Activated T-cell treated with anti-CD3 and anti-CD28 coated beads, Interleukin-2, amount 50 U/mL, for 24 hours (primary cell): Measurements from ENCODE around the gene PIK3R2.

ENCODE experiments used
- DNase-seq: peaks from one replicate; pipeline ENCODE4 v3.0.0-alpha.2; 2020
- H3K27ac Mint-ChIP-seq: 2 replicates; pipeline ENCODE4 v1.8.0; 2020; ENCODE audit warnings: mild to moderate bottlenecking, mixed read lengths
- H3K27me3 Mint-ChIP-seq: 2 replicates; pipeline ENCODE4 v1.8.0; 2020; ENCODE audit warnings: mixed read lengths
- H3K36me3 Mint-ChIP-seq: 2 replicates; pipeline ENCODE4 v1.8.0; 2020; ENCODE audit warnings: low read depth, mixed read lengths
- H3K4me1 Mint-ChIP-seq: 2 replicates; pipeline ENCODE4 v1.8.0; 2020; ENCODE audit warnings: low read depth, mixed read lengths
- H3K4me3 Mint-ChIP-seq: 2 replicates; pipeline ENCODE4 v1.8.0; 2020; ENCODE audit warnings: mild to moderate bottlenecking, moderate library complexity, mixed read lengths
- H3K9me3 Mint-ChIP-seq: 2 replicates; pipeline ENCODE4 v1.8.0; 2020; ENCODE audit warnings: mixed read lengths

PIK3R2 gene

GRCh38 chr19:18192673-18193387, 39.9 kb downstream of the PIK3R2 start, which contains the start of gene MPV17L2:
Gene MPV17L2, plus strand, starts transcription at chr19:18193218. Its CDS starts 64 bp downstream, at chr19:18193282.
- H3K27ac Mint-ChIP-seq, result peak within 1 kb of the TSS; percentile 93
- H3K4me1 Mint-ChIP-seq, result peaks cover 25% of the 10 kb centered on the region
- H3K27me3 Mint-ChIP-seq, result no peaks in the 10 kb centered on the region
- DNase-seq, result peak; percentile 96
- H3K36me3 Mint-ChIP-seq, result peaks cover 34% of the 10 kb centered on the region
- no peaks in the 10 kb centered on the region for H3K9me3 Mint-ChIP-seq
- H3K4me3 Mint-ChIP-seq, result peak within 1 kb of the TSS; percentile 88

- peak overlapping the region; percentile 88 for H3K4me3 Mint-ChIP-seq
- H3K27ac Mint-ChIP-seq, result peak overlapping the region; percentile 93
- peak; percentile 37 for DNase-seq
- H3K4me1 Mint-ChIP-seq, result peaks cover 25% of the 10 kb centered on the region
- H3K9me3 Mint-ChIP-seq, result no peaks in the 10 kb centered on the region
- no peaks in the 10 kb centered on the region for H3K27me3 Mint-ChIP-seq
- H3K36me3 Mint-ChIP-seq, result peaks cover 41% of the 10 kb centered on the region
Observed at GRCh38 chr19:18193388-18194180, 40.6 kb downstream of the PIK3R2 start.

GRCh38 chr19:18194181-18194530, 41.2 kb downstream of the PIK3R2 start:
- peaks cover 25% of the 10 kb centered on the region for H3K4me1 Mint-ChIP-seq
- DNase-seq, result no peak
- H3K4me3 Mint-ChIP-seq, result peak overlapping the region; percentile 88
- no peaks in the 10 kb centered on the region for H3K27me3 Mint-ChIP-seq
- H3K36me3 Mint-ChIP-seq, result peaks cover 47% of the 10 kb centered on the region
- peak overlapping the region; percentile 93 for H3K27ac Mint-ChIP-seq
- H3K9me3 Mint-ChIP-seq, result no peaks in the 10 kb centered on the region

- no peaks in the 10 kb centered on the region for H3K9me3 Mint-ChIP-seq
- peaks cover 52% of the 10 kb centered on the region for H3K36me3 Mint-ChIP-seq
- H3K27me3 Mint-ChIP-seq, result no peaks in the 10 kb centered on the region
- H3K27ac Mint-ChIP-seq, result peak overlapping the region; percentile 93
- DNase-seq, result peak; percentile 58
- H3K4me3 Mint-ChIP-seq, result peak overlapping the region; percentile 88
- H3K4me1 Mint-ChIP-seq, result peaks cover 25% of the 10 kb centered on the region
Observed at GRCh38 chr19:18194554-18195238, 41.7 kb downstream of the PIK3R2 start.

- Mint-ChIP-seq H3K27ac (no peak overlapping the region), H3K9me3 (no peaks in the 10 kb centered on the region), H3K4me3 (no peak overlapping the region), H3K4me1 (peaks cover 25% of the 10 kb centered on the region), H3K27me3 (no peaks in the 10 kb centered on the region), H3K36me3 (peaks cover 64% of the 10 kb centered on the region)
- no peak for DNase-seq
Observed at GRCh38 chr19:18196511-18196845, 43.5 kb downstream of the PIK3R2 start.

- Mint-ChIP-seq H3K27me3 (no peaks in the 10 kb centered on the region), H3K27ac (no peak overlapping the region), H3K4me1 (peaks cover 22% of the 10 kb centered on the region), H3K9me3 (no peaks in the 10 kb centered on the region), H3K36me3 (peaks cover 70% of the 10 kb centered on the region), H3K4me3 (no peak overlapping the region)
- no peak for DNase-seq
Observed at GRCh38 chr19:18197306-18197705, 44.3 kb downstream of the PIK3R2 start.

GRCh38 chr19:18197941-18198340, 45.0 kb downstream of the PIK3R2 start:
- DNase-seq, result no peak
- Mint-ChIP-seq H3K36me3 (peaks cover 73% of the 10 kb centered on the region), H3K9me3 (no peaks in the 10 kb centered on the region), H3K4me3 (no peak overlapping the region), H3K27ac (no peak overlapping the region), H3K4me1 (peaks cover 23% of the 10 kb centered on the region), H3K27me3 (no peaks in the 10 kb centered on the region)

- Mint-ChIP-seq H3K27ac (no peak overlapping the region), H3K27me3 (no peaks in the 10 kb centered on the region), H3K9me3 (no peaks in the 10 kb centered on the region), H3K4me3 (no peak overlapping the region), H3K4me1 (peaks cover 28% of the 10 kb centered on the region), H3K36me3 (peaks cover 75% of the 10 kb centered on the region)
- no peak for DNase-seq
Observed at GRCh38 chr19:18198374-18198773, 45.4 kb downstream of the PIK3R2 start.

- Mint-ChIP-seq H3K36me3 (peaks cover 51% of the 10 kb centered on the region), H3K4me1 (peaks cover 30% of the 10 kb centered on the region), H3K27ac (no peak overlapping the region), H3K9me3 (no peaks in the 10 kb centered on the region), H3K27me3 (peaks cover 2% of the 10 kb centered on the region), H3K4me3 (peak overlapping the region; percentile 91)
- DNase-seq, result no peak
Observed at GRCh38 chr19:18202397-18202777, 49.4 kb downstream of the PIK3R2 start.

GRCh38 chr19:18202778-18203407, 49.9 kb downstream of the PIK3R2 start:
- Mint-ChIP-seq H3K9me3 (no peaks in the 10 kb centered on the region), H3K27me3 (peaks cover 2% of the 10 kb centered on the region), H3K36me3 (peaks cover 46% of the 10 kb centered on the region), H3K4me1 (peaks cover 30% of the 10 kb centered on the region), H3K27ac (peak overlapping the region; percentile 86), H3K4me3 (peak overlapping the region; percentile 91)
- peak; percentile 62 for DNase-seq

- Mint-ChIP-seq H3K4me1 (peaks cover 30% of the 10 kb centered on the region), H3K4me3 (peak overlapping the region; percentile 91), H3K36me3 (peaks cover 40% of the 10 kb centered on the region), H3K9me3 (no peaks in the 10 kb centered on the region), H3K27me3 (peaks cover 3% of the 10 kb centered on the region), H3K27ac (peak overlapping the region; percentile 86)
- DNase-seq, result no peak
Observed at GRCh38 chr19:18203408-18203862, 50.5 kb downstream of the PIK3R2 start.

GRCh38 chr19:18203863-18204393, 51.0 kb downstream of the PIK3R2 start, which contains the start of gene RAB3A:
Gene RAB3A, minus strand, starts transcription at chr19:18204042. Its CDS starts 1,302 bp downstream, at chr19:18202740.
- peak within 1 kb of the TSS; percentile 90 for H3K27ac Mint-ChIP-seq
- peaks cover 30% of the 10 kb centered on the region for H3K4me1 Mint-ChIP-seq
- peak within 1 kb of the TSS; percentile 91 for H3K4me3 Mint-ChIP-seq
- DNase-seq, result peak; percentile 99
- H3K9me3 Mint-ChIP-seq, result no peaks in the 10 kb centered on the region
- H3K36me3 Mint-ChIP-seq, result peaks cover 35% of the 10 kb centered on the region
- peaks cover 8% of the 10 kb centered on the region for H3K27me3 Mint-ChIP-seq

GRCh38 chr19:18204394-18205199, 51.6 kb downstream of the PIK3R2 start:
- no peak for DNase-seq
- H3K27ac Mint-ChIP-seq, result peak overlapping the region; percentile 90
- peak overlapping the region; percentile 81 for H3K4me3 Mint-ChIP-seq
- H3K27me3 Mint-ChIP-seq, result peaks cover 8% of the 10 kb centered on the region
- peaks cover 29% of the 10 kb centered on the region for H3K36me3 Mint-ChIP-seq
- peaks cover 30% of the 10 kb centered on the region for H3K4me1 Mint-ChIP-seq
- H3K9me3 Mint-ChIP-seq, result no peaks in the 10 kb centered on the region
